ENCODE measurements around the gene DLGAP4. TPM values are rescaled to one million over a fixed set of nuclear protein-coding genes. Genes with fewer than 3 reads are reported as not detected.

DLGAP4 gene
- total and polyA plus RNA-seq, 8 donors, result 15.1 to 92.2 (median 33.5) TPM

DNA sequence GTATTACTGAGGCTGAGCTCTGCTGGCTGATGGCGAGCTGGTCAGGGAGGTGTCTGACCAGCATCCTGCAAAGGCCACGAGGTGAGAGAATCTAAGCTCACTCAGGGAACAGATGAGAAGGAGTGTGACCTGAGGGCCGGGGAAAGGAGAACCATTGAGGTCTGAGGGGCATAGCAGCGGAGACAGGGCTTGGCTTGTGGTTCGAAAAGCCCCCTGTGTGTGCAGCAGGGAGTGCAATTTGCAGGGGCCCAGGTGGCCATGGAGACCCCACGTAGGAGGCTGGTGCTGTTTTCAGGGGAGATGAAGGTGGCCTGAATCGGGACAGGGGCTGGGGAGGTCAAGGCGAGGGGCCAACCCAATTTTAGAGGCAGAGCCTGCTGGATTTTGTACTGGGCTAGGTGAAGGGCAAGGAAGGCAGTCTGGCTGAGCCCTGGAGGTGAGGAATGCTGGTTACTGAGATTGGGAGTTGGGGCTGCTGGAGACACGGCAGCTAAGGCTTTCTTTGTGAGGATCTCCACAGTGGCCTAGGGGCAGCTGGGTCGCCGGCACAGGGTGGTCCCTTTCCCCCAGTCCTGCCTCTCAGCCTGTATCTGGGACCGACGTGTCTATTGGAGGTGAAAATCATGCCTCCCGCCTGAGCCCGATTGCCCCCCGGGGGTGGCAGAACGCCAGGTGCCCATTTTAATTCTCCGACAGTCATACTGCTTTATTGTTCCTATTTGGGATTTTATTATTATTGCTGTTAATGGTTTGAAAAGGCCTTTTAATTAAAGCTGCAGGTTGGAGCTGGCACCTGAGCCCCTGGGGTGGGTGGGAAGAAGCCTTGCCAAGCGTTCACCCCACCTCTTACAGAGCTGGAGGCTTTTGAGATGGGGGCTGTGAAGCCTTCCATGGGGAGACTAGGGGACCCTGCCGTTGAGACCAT, 28.4 kb downstream of the DLGAP4 start:
- intact Hi-C loops (cut with DNase I; ENCODE audit: low total_unique reads), result no loop called here
- Histone ChIP-seq H3K9me3 (no peaks in the 10 kb centered on the region), H3K4me3 (no peak overlapping the region), H3K4me1 (no peaks in the 10 kb centered on the region), H3K36me3 (no peaks in the 10 kb centered on the region), H3K27me3 (peaks cover 0 to 86% (median 47%) of the 10 kb centered on the region in 3 donors), H3K27ac (no peak overlapping the region)
- no peak for TF ChIP-seq EP300 (IDR thresholded peaks at IDR 0.05)
- WGBS, 5 donors, result 58 to 65% (median 63%) methylated on average over 20 of the region's 20 CpGs
- DNase-seq, result no peak

DNA sequence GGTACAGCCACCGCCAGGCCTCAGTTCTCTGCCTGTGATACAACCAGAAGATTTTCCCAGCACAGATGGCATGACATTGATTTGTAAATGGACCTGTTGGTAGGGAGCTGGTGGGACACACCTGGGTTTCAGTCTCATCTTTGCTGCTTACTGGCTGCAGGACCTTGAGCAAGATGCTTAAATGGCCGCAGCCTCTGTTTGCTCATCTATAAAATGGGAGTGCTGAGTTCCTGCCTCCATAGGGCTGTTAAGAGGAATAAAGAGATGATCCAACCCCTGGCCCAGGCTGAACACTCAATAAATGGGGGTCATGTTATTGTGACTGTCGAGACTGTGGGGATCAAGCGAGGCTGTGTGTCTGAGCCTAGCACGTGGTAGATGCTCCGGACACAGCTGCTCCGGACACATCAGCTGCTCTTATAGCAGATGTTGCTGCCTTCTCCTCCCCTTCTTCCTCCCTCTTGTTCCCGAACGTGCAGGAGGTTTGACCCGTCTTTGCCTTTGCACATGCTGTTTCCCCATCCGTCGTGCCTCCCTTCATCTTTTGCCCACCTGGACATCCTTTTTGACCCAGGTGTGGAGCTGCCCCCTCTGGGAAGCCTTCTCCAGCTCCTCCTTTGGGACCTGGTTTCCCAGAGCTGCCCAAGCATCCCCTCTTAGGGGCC, 29.2 kb downstream of the DLGAP4 start:
- Histone ChIP-seq H3K36me3 (no peaks in the 10 kb centered on the region), H3K9me3 (no peaks in the 10 kb centered on the region), H3K27me3 (peaks cover 0 to 94% (median 50%) of the 10 kb centered on the region in 3 donors), H3K27ac (no peak overlapping the region), H3K4me3 (no peak overlapping the region), H3K4me1 (no peaks in the 10 kb centered on the region)
- WGBS, 5 donors, result 81 to 89% (median 86%) methylated on average over 12 of the region's 12 CpGs
- intact Hi-C loops (cut with DNase I; ENCODE audit: low total_unique reads), result no loop called here
- no peak for DNase-seq
- TF ChIP-seq, protein P1, sequence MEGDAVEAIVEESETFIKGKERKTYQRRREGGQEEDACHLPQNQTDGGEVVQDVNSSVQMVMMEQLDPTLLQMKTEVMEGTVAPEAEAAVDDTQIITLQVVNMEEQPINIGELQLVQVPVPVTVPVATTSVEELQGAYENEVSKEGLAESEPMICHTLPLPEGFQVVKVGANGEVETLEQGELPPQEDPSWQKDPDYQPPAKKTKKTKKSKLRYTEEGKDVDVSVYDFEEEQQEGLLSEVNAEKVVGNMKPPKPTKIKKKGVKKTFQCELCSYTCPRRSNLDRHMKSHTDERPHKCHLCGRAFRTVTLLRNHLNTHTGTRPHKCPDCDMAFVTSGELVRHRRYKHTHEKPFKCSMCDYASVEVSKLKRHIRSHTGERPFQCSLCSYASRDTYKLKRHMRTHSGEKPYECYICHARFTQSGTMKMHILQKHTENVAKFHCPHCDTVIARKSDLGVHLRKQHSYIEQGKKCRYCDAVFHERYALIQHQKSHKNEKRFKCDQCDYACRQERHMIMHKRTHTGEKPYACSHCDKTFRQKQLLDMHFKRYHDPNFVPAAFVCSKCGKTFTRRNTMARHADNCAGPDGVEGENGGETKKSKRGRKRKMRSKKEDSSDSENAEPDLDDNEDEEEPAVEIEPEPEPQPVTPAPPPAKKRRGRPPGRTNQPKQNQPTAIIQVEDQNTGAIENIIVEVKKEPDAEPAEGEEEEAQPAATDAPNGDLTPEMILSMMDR (IDR thresholded peaks at IDR 0.05), result no peak
- TF ChIP-seq POLR2AphosphoS5 (IDR thresholded peaks at IDR 0.05) (no peak), EP300 (IDR thresholded peaks at IDR 0.05) (no peak), POLR2A (IDR thresholded peaks at IDR 0.05) (no peak)

GRCh38 chr20:36336204-36336603, 30.1 kb downstream of the DLGAP4 start:
- no peak for TF ChIP-seq POLR2A (IDR thresholded peaks at IDR 0.05)
- TF ChIP-seq EP300 (IDR thresholded peaks at IDR 0.05), result no peak
- no peak for TF ChIP-seq POLR2AphosphoS5 (IDR thresholded peaks at IDR 0.05)
- TF ChIP-seq, protein P1 (IDR thresholded peaks at IDR 0.05), result no peak
- intact Hi-C loops (cut with DNase I; ENCODE audit: low total_unique reads), result no loop called here
- no peaks in the 10 kb centered on the region for H3K36me3 ChIP-seq
- H3K4me1 ChIP-seq, result no peaks in the 10 kb centered on the region
- no peak for DNase-seq
- H3K9me3 ChIP-seq, result no peaks in the 10 kb centered on the region
- H3K4me3 ChIP-seq, result no peak overlapping the region
- H3K27me3 ChIP-seq, result peaks cover 0 to 99% (median 53%) of the 10 kb centered on the region in 3 donors
- 61 to 75% (median 69%) methylated on average over 4 of the region's 4 CpGs for WGBS, 5 donors
- H3K27ac ChIP-seq, result no peak overlapping the region

DNA sequence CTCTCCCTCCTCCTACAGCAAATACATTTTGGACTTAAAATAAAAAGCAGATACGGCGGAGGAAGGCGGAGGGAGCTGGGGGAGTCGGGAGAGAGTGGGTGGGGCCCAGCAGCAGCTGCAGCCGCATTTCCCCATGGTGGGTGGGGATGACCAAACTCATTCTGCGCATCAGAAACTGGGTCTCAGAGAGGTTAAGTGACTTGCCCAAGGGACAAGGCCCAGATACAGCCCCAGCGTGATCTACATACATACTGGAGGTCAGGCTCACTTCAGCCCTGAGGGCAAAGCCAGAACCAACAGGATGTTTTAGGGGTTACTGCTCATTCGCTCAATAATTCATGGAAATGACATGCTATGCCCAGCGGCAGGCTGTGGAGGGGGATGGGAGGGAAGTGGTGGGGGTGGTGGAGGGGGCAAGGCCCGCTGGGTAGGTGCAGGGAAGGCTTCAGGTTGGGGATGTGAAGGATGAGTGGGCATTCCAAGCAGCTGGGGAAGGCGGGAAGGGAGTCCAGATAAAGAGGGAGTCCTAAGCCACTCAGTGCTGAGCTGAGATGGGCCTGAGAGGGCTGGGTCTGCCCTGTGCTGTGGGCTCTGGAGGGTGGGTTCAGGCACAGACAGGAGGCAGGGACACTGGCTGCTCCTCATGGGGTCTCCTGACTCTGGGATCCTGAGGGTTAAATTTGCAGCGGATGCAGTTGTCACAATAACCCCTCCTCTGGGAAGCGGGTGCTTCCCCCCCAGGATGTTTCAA, 31.0 kb downstream of the DLGAP4 start:
- 36 to 44% (median 39%) methylated on average over 13 of the region's 13 CpGs for WGBS, 5 donors
- TF ChIP-seq, protein P1 (IDR thresholded peaks at IDR 0.05), result no peak
- TF ChIP-seq EP300 (IDR thresholded peaks at IDR 0.05) (no peak), POLR2A (IDR thresholded peaks at IDR 0.05) (no peak), POLR2AphosphoS5 (IDR thresholded peaks at IDR 0.05) (no peak)
- H3K27ac ChIP-seq, result no peak overlapping the region
- no peaks in the 10 kb centered on the region for H3K36me3 ChIP-seq
- peaks cover 0 to 99% (median 45%) of the 10 kb centered on the region in 3 donors for H3K27me3 ChIP-seq
- no peaks in the 10 kb centered on the region for H3K9me3 ChIP-seq
- no peaks in the 10 kb centered on the region for H3K4me1 ChIP-seq
- intact Hi-C loops (cut with DNase I; ENCODE audit: low total_unique reads), result no loop called here
- no peak for DNase-seq
- no peak overlapping the region for H3K4me3 ChIP-seq

Data from stomach (tissue), 9 donors.